DOHH2 (cell line): ENCODE measurements around the gene XCL1.

ENCODE experiments used
- EZH2phosphoT487 ChIP-seq: fragments of 200-600 bp; sonication (generic); IDR thresholded peaks from 2 replicates; pipeline ENCODE4 v1.6.1; 2017; ENCODE audit warnings: borderline replicate concordance, mild to moderate bottlenecking, antibody characterized with exemption, low read length, moderate library complexity, mixed read lengths
- TF ChIP-seq, protein P1 (sequence below): fragments of 200-600 bp; sonication (generic); IDR thresholded peaks from one replicate; pipeline ENCODE4 v1.5.1; 2014; ENCODE audit warnings: antibody characterized with exemption, mild to moderate bottlenecking, low read depth, low read length; ENCODE audit not compliant: poor library complexity, severe bottlenecking

DNA sequence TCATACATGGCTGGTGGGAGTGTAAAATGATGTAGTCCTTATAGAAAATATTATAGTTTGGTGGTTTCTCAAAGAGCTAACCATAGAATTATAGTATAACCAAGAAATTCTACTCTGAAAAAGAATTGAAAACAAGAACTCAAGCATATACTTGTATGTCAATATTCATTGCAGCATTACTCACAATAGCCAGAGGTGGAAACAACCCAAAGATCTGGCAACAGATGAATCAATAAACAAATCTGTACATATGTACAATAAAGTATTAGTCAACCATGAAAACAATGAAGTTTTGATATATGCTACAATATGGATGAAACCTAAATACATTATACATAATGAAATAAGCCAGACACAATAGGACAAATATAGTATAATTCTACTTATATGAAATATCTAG is 29.7 kb downstream of the XCL1 start:
- no peak for TF ChIP-seq EZH2phosphoT487
- TF ChIP-seq, protein P1, sequence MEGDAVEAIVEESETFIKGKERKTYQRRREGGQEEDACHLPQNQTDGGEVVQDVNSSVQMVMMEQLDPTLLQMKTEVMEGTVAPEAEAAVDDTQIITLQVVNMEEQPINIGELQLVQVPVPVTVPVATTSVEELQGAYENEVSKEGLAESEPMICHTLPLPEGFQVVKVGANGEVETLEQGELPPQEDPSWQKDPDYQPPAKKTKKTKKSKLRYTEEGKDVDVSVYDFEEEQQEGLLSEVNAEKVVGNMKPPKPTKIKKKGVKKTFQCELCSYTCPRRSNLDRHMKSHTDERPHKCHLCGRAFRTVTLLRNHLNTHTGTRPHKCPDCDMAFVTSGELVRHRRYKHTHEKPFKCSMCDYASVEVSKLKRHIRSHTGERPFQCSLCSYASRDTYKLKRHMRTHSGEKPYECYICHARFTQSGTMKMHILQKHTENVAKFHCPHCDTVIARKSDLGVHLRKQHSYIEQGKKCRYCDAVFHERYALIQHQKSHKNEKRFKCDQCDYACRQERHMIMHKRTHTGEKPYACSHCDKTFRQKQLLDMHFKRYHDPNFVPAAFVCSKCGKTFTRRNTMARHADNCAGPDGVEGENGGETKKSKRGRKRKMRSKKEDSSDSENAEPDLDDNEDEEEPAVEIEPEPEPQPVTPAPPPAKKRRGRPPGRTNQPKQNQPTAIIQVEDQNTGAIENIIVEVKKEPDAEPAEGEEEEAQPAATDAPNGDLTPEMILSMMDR, result no peak
